Renal cortex interstitium (tissue), 3 donors: ENCODE data around the gene GAL. TPM values are rescaled to one million over a fixed set of nuclear protein-coding genes. Genes with fewer than 3 reads are reported as not detected.

Experiments
- polyA plus RNA-seq, 3 donors: library from polyadenylated mRNA; unstranded; fragments of 120-200 nt; gene quantifications; one replicate each; pipeline ENCODE4 v1.2.1, GENCODE V29; 2013; ENCODE audit not compliant: insufficient read length in 3 of 3

GAL gene
- polyA plus RNA-seq, 3 donors: 0.30 to 0.39 (median 0.33) TPM

Other genes with a start within 250 kb of the GAL start
- 100 to 1,000 TPM in 2 of 3 donors, 10 to 100 TPM in 1; 95.4 to 121 (median 106) TPM for gene PPP6R3, start 223.8 kb upstream of the GAL start, polyA plus RNA-seq
- 10 to 100 TPM; 15.9 to 18.3 (median 17.5) TPM for gene TESMIN, start 67.0 kb downstream of the GAL start, polyA plus RNA-seq
- gene CPT1A, start 157.4 kb downstream of the GAL start, polyA plus RNA-seq: 10 to 100 TPM; 26.3 to 36.4 (median 31.3) TPM
- 10 to 100 TPM; 78.5 to 84.5 (median 82.6) TPM for gene MRPL21, start 219.3 kb downstream of the GAL start, polyA plus RNA-seq
- gene IGHMBP2, start 219.3 kb downstream of the GAL start, polyA plus RNA-seq: 10 to 100 TPM; 15.0 to 19.5 (median 15.5) TPM